DND-41 (cell line): ENCODE measurements around the gene MS4A6A.
"Not testable (repeated sequence)": the region's sequence is repeated elsewhere in the genome, so short reads cannot be mapped to it uniquely, and the experiment has no call there.

Experiments
- ATAC-seq: fragments of 200-7000 bp; cut with Tn5 transposase; 3 replicates; pipeline ENCODE4 v1.9.1; 2021; ENCODE audit warnings: low read depth; ENCODE audit not compliant: insufficient read depth
- DNase-seq: peaks from one replicate; pipeline ENCODE4 v3.0.0-alpha.2; 2020
- H2AFZ ChIP-seq: 2 replicates; pipeline ENCODE4 v1.6.0; 2012; ENCODE audit warnings: low read depth, low read length
- H3K27ac ChIP-seq: 2 replicates; pipeline ENCODE4 v1.5.1; 2012; ENCODE audit warnings: low read length, inconsistent platforms
- H3K27me3 ChIP-seq: fragments of 200-600 bp; sonication (generic); 2 replicates; pipeline ENCODE4 v1.6.0; 2012; ENCODE audit warnings: low read length, mild to moderate bottlenecking, inconsistent platforms; ENCODE audit not compliant: insufficient read depth, poor library complexity
- H3K36me3 ChIP-seq: 2 replicates; pipeline ENCODE4 v1.5.1; 2012; ENCODE audit warnings: low read length, inconsistent platforms; ENCODE audit not compliant: insufficient read depth
- H3K4me1 ChIP-seq: 2 replicates; pipeline ENCODE4 v1.5.1; 2012; ENCODE audit warnings: mild to moderate bottlenecking, low read length; ENCODE audit not compliant: insufficient read depth
- H3K4me2 ChIP-seq: 2 replicates; pipeline ENCODE4 v1.6.0; 2012; ENCODE audit warnings: mild to moderate bottlenecking, moderate library complexity, low read length, inconsistent platforms; ENCODE audit not compliant: insufficient read depth
- H3K4me3 ChIP-seq, 2 experiments: fragments of 200-600 bp in 1 of 2; shearing (Covaris generic) in 1 of 2; 2 replicates each; pipeline ENCODE4 v1.5.1; 2012 to 2016; ENCODE audit warnings: inconsistent platforms in 2 of 2, low read length in 2 of 2, mild to moderate bottlenecking in 2 of 2, low read depth in 1 of 2, moderate library complexity in 1 of 2
- H3K79me2 ChIP-seq: 2 replicates; pipeline ENCODE4 v1.6.0; 2012; ENCODE audit warnings: low read length, inconsistent platforms; ENCODE audit not compliant: insufficient read depth
- H3K9ac ChIP-seq: 2 replicates; pipeline ENCODE4 v1.6.0; 2012; ENCODE audit warnings: low read depth, mild to moderate bottlenecking, inconsistent platforms, low read length, moderate library complexity
- H3K9me3 ChIP-seq: 2 replicates; pipeline ENCODE4 v1.5.1; 2012; ENCODE audit warnings: low read length, moderate library complexity, mild to moderate bottlenecking, inconsistent platforms; ENCODE audit not compliant: insufficient read depth, severe bottlenecking
- H4K20me1 ChIP-seq: 2 replicates; pipeline ENCODE4 v1.6.0; 2012; ENCODE audit warnings: low read length; ENCODE audit not compliant: insufficient read depth
- EZH2 ChIP-seq: IDR thresholded peaks from 3 replicates; pipeline ENCODE4 v1.6.1; 2012; ENCODE audit warnings: borderline replicate concordance, low read depth, mild to moderate bottlenecking, moderate library complexity, low read length, inconsistent platforms; ENCODE audit not compliant: severe bottlenecking
- TF ChIP-seq, protein P1 (sequence below): IDR thresholded peaks from 2 replicates; pipeline ENCODE4 v1.5.1; 2012; ENCODE audit warnings: borderline replicate concordance, low read length, moderate library complexity, mild to moderate bottlenecking; ENCODE audit not compliant: poor library complexity, severe bottlenecking; ENCODE audit errors: extremely low read depth

The MS4A6A gene

DNA sequence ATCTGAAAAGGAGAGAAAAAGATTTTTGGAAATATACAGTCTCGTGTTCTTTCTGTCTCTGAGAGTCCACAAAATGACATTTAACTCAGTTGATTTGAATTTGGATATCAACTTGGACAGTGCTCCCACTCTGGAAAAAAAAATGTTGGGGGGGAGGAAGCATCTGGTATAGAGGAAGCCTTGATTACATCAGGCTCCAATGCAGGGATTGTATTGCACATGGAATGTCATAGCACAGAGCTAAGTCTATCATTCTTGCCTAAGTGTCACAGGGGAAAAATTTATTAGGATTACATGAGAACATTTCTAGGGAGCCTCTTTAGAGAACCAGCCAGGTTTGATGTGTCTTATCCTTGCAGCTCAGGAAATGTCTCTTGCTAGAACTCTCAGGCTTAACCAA is 23.0 kb downstream of the MS4A6A start:
- Histone ChIP-seq H4K20me1 (no peaks in the 10 kb centered on the region), H3K36me3 (no peaks in the 10 kb centered on the region), H3K79me2 (no peaks in the 10 kb centered on the region), H3K27me3 (no peaks in the 10 kb centered on the region), H3K4me2 (no peak overlapping the region), H3K9ac (no peak overlapping the region), H2AFZ (no peak overlapping the region), H3K4me3 (no peak overlapping the region), H3K27ac (no peak overlapping the region), H3K9me3 (peaks cover 2% of the 10 kb centered on the region), H3K4me1 (no peaks in the 10 kb centered on the region)
- TF ChIP-seq, protein P1, sequence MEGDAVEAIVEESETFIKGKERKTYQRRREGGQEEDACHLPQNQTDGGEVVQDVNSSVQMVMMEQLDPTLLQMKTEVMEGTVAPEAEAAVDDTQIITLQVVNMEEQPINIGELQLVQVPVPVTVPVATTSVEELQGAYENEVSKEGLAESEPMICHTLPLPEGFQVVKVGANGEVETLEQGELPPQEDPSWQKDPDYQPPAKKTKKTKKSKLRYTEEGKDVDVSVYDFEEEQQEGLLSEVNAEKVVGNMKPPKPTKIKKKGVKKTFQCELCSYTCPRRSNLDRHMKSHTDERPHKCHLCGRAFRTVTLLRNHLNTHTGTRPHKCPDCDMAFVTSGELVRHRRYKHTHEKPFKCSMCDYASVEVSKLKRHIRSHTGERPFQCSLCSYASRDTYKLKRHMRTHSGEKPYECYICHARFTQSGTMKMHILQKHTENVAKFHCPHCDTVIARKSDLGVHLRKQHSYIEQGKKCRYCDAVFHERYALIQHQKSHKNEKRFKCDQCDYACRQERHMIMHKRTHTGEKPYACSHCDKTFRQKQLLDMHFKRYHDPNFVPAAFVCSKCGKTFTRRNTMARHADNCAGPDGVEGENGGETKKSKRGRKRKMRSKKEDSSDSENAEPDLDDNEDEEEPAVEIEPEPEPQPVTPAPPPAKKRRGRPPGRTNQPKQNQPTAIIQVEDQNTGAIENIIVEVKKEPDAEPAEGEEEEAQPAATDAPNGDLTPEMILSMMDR, result no peak
- TF ChIP-seq EZH2, result no peak
- ATAC-seq (no peak), DNase-seq (no peak)

DNA sequence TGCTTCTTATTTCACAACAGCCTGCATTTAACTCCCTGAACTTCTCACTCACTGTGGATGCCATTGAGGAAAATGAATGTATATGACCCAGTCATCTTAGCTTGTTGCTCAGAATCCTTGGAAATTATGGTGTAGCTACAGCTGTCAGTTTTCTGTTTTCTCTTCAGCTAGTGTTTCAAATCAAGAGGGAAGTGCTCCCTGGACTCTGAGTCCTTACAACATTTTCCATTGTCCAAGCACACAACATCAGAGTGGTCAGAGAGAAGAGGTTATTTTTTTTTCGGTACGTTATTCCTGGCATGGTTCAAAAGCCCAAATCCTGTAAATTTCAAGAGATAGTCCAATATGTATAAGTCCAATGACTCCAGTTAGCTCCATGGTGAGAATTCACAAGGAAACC is 23.6 kb downstream of the MS4A6A start:
- Histone ChIP-seq H3K4me2 (no peak overlapping the region), H2AFZ (no peak overlapping the region), H3K4me1 (no peaks in the 10 kb centered on the region), H3K9ac (no peak overlapping the region), H3K9me3 (no peaks in the 10 kb centered on the region), H3K4me3 (no peak overlapping the region), H3K27me3 (no peaks in the 10 kb centered on the region), H3K79me2 (no peaks in the 10 kb centered on the region), H4K20me1 (no peaks in the 10 kb centered on the region), H3K27ac (no peak overlapping the region), H3K36me3 (no peaks in the 10 kb centered on the region)
- no peak for ATAC-seq
- DNase-seq, result no peak
- no peak for TF ChIP-seq EZH2
- TF ChIP-seq, protein P1, result no peak

DNA sequence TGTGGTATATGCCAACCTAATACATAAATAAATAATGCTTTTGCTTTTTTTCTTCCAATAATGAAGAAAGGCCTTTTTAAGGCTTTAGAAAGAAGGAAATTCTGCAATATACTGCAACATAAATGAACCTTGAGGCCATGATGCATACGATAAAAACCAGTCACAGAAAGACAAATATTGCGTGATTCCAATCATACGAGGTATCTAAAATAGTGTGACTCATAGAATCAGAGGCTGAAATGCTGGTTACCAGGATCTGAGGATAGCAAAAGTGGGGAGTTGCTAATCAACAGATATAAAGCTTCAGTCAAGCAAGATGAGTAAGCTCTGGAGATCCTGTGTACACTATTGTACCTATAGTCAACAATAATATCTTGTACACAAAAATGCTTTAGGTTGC is 24.2 kb downstream of the MS4A6A start:
- Histone ChIP-seq H3K9me3 (no peaks in the 10 kb centered on the region), H3K4me2 (no peak overlapping the region), H3K36me3 (no peaks in the 10 kb centered on the region), H3K79me2 (no peaks in the 10 kb centered on the region), H3K4me1 (no peaks in the 10 kb centered on the region), H3K27ac (no peak overlapping the region), H3K4me3 (no peak overlapping the region), H4K20me1 (no peaks in the 10 kb centered on the region), H2AFZ (no peak overlapping the region), H3K9ac (no peak overlapping the region), H3K27me3 (no peaks in the 10 kb centered on the region)
- DNase-seq (no peak), ATAC-seq (no peak)
- no peak for TF ChIP-seq EZH2
- TF ChIP-seq, protein P1, result no peak

DNA sequence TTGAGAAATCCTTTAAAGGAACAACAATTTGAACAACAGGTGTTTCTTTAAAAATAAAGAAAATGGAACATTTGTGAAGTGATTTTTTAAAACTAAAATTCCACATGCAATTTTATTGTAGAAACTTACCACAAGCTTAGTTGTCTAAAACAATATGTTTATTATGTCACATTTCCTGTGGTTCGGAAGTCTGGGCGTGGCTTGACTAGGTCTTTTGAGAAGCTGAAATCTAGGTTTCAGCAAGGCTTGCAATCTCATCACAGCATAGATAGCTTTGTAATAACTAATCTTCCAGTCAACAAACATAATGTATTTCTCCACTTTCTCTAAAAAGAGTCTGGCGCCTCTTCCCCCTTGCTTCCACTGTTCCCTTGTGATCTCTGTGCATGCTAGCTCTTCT is 27.0 kb downstream of the MS4A6A start:
- Histone ChIP-seq H3K27ac (no peak overlapping the region), H3K79me2 (no peaks in the 10 kb centered on the region), H3K36me3 (no peaks in the 10 kb centered on the region), H3K27me3 (no peaks in the 10 kb centered on the region), H3K4me1 (no peaks in the 10 kb centered on the region), H3K9ac (no peak overlapping the region), H3K9me3 (no peaks in the 10 kb centered on the region), H4K20me1 (no peaks in the 10 kb centered on the region), H2AFZ (no peak overlapping the region), H3K4me3 (no peak overlapping the region), H3K4me2 (no peak overlapping the region)
- TF ChIP-seq, protein P1, result no peak
- TF ChIP-seq EZH2, result no peak
- no peak for ATAC-seq
- DNase-seq, result no peak

DNA sequence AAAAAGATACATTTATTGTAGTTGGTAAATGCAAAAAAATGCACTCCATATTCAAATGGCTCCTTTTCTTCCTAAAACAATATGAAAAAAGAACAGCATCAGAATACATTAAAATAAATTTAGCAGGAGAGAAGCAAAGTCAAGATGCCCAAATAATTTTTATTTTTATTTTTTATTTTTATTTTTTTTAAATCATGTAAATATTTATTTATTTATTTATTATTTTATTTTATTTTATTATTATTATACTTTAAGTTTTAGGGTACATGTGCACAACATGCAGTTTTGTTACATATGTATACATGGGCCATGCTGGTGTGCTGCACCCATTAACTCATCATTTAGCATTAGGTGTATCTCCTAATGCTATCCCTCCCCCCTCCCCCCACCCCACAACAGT is 30.2 kb downstream of the MS4A6A start:
- H3K36me3 ChIP-seq, ATAC-seq, H3K9me3 ChIP-seq, H3K27ac ChIP-seq, H3K79me2 ChIP-seq, H3K4me1 ChIP-seq, DNase-seq, H3K4me2 ChIP-seq, H4K20me1 ChIP-seq, H3K4me3 ChIP-seq, H3K9ac ChIP-seq, H2AFZ ChIP-seq, H3K27me3 ChIP-seq: not testable (repeated sequence)
